AG09309 (cell line): Measurements from ENCODE around the gene TMEM145.

ENCODE experiments used
- DNase-seq: peaks from one replicate; pipeline ENCODE4 v3.0.0-alpha.2; 2010; ENCODE audit warnings: low read depth
- H3K4me3 ChIP-seq: 2 replicates; pipeline ENCODE4 v1.5.1; 2011; ENCODE audit warnings: mild to moderate bottlenecking, low read depth, low read length, moderate library complexity; ENCODE audit not compliant: control insufficient read depth
- TF ChIP-seq, protein P1 (sequence below): IDR thresholded peaks from 2 replicates; pipeline ENCODE4 v1.5.1; 2011; ENCODE audit warnings: mild to moderate bottlenecking, low read depth, low read length, inconsistent platforms; ENCODE audit not compliant: insufficient read depth, control insufficient read depth; ENCODE audit errors: missing control alignments

Gene TMEM145

DNA sequence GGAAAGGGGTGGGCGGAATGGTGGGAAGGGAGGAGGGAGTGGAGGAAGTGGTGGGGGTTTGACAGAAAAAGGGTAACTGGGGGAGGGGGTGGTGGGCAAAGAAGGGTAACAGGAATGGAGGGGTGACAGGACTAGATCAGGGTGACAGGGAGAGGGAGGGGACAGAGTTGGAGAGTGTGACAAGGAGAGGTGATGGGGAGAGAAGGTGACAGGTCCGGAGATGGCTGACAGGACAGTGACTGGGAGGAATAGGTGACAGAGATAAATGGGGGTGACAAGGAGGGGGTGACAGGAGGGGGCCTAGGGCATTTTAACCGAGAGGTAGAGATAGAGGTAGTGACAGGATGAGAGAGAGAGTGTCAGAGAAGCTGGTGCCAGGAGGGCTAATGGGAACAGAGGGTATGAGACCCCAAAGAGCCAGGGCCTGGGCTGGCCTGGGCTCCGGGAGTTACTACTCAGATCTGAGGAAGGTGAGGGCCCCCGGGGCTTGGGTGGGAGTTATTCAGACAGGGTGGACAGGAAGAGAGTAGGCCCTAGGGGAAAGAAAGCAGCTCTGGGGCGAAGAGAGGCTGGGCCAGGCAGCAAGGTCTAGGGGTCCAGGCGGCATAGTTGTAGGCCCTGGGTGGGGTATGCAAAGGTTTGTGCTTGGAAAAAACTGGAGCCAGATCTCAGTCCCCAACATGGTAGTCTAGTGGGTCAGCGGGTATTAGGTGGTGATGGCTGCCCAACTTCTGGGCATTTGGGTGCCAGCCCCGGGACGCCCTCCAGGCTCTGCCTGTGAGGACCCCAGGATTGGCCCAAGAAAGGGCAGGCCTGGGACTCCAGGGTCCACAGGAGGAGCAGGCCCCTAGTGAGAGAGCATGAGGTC, 43.4 kb upstream of the TMEM145 start:
- DNase-seq, result no peak

DNA sequence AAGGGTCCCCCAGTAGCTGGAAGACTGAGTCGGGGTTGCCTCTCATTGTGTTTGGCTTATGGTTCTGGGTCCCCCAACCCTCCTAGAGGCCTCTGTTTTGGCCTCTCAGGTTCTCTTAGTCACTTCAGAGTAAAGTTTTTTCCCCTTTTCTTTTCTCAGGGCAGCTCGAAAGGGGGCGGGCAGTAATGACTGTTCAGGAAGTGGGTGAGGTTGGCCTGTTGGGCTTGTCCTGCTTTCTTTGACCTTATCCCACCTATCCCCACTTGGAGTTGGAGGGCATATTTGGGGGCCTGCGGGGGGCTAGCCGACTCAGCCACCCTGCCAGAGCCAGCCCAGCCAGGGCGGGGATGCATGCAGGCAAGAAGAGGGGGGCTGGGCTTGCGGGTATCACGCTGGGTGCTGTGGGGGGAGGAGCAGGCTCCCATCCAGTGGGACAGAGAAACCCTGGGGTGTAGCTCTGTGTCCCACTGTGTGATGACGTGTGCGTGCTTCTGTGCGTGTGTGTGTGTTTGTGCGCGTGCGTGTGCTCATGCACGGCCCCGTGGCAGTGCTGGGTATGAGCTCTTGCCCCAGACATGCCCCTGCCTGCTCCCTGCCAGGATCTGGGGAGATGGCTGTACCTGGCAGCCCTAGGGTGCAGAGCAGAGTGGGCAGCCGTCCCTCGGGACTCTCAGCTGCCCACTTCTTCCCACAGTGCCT, 42.6 kb upstream of the TMEM145 start:
- DNase-seq, result peak; percentile 76
- peak overlapping the region; percentile 80 for H3K4me3 ChIP-seq
- TF ChIP-seq, protein P1, sequence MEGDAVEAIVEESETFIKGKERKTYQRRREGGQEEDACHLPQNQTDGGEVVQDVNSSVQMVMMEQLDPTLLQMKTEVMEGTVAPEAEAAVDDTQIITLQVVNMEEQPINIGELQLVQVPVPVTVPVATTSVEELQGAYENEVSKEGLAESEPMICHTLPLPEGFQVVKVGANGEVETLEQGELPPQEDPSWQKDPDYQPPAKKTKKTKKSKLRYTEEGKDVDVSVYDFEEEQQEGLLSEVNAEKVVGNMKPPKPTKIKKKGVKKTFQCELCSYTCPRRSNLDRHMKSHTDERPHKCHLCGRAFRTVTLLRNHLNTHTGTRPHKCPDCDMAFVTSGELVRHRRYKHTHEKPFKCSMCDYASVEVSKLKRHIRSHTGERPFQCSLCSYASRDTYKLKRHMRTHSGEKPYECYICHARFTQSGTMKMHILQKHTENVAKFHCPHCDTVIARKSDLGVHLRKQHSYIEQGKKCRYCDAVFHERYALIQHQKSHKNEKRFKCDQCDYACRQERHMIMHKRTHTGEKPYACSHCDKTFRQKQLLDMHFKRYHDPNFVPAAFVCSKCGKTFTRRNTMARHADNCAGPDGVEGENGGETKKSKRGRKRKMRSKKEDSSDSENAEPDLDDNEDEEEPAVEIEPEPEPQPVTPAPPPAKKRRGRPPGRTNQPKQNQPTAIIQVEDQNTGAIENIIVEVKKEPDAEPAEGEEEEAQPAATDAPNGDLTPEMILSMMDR, result no peak

More for the DNA sequence above, 43.4 kb upstream of the TMEM145 start:
- TF ChIP-seq, protein P1, result no peak
- H3K4me3 ChIP-seq, result peak overlapping the region; percentile 80

DNA sequence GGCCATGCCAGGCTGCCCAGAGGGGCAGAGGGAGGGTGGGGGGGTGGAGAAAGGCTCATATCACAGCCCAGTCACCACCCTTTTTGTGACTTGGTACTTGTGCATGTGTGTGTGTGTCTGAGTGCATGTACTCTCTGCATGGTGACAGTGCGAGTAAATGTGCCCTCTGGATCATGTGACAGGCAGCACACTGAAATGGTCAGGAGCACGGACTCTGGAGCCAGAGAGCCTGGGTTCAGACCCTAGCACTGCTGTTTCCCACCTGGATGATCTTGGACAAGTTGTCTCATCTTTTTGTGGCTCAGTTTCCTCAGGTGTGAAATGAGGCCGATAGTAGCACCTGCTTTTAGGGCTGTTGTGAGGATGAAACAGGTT, 42.1 kb upstream of the TMEM145 start:
- no peak for DNase-seq
- peak overlapping the region; percentile 80 for H3K4me3 ChIP-seq
- TF ChIP-seq, protein P1, result no peak

DNA sequence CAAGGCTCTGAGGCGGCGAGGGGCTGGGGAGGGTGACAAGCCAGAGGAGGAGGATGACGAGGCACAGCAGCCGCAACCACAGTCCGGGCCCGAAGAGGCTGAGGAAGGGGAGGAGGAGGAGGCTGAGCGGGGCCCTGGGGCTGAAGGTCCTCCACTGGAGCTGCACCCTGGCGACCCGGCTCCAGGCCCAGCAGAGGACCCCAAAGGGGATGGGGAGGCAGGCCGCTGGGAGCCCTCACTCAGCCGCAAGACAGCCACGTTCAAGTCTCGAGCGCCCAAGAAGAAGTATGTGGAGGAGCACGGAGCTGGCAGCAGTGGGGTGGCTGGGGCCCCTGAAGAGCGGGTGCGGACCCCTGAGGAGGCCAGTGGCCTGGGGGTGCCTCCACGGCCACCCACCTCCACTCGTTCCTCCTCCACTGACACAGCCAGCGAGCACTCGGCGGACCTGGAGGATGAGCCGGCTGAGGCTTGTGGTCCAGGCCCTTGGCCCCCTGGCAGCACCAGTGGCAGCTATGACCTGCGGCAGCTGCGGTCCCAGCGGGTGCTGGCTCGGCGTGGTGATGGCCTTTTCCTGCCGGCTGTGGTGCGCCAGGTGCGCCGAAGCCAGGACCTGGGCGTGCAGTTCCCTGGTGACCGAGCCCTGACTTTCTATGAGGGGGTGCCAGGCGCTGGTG, 41.1 kb upstream of the TMEM145 start:
- TF ChIP-seq, protein P1, result no peak
- no peak for DNase-seq
- no peak overlapping the region for H3K4me3 ChIP-seq

DNA sequence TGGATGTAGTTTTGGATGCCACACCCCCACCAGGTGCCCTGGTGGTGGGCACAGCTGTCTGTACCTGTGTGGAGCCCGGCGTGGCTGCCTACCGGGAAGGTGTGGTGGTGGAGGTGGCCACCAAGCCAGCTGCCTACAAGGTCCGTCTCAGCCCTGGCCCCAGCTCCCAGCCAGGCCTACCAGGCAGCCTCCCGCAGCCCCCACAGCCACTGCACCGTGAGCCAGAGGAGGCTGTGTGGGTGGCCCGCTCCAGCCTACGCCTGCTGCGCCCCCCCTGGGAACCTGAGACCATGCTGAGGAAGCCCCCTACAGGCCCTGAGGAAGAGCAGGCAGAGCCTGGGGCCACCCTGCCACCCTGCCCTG, 40.6 kb upstream of the TMEM145 start:
- DNase-seq, result no peak
- no peak overlapping the region for H3K4me3 ChIP-seq
- TF ChIP-seq, protein P1, result no peak

DNA sequence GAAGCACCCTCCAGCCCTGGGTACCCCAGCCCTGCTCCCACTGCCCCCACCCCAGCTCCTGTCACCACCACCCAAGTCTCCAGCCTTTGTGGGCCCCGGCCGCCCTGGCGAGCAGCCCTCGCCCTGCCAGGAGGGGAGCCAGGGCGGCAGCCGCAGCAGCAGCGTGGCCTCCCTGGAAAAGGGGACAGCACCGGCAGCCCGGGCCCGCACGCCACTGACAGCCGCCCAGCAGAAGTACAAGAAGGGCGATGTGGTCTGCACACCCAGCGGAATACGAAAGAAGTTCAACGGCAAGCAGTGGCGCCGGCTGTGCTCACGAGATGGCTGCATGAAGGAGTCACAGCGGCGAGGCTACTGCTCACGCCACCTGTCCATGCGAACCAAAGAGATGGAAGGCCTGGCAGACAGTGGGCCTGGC, 40.1 kb upstream of the TMEM145 start:
- no peak overlapping the region for H3K4me3 ChIP-seq
- DNase-seq, result no peak
- TF ChIP-seq, protein P1, result no peak
